Measurements from ENCODE around the gene ZNF688. TPM values are rescaled to one million over a fixed set of nuclear protein-coding genes. Genes with fewer than 3 reads are reported as not detected.

The ZNF688 gene
- polyA plus RNA-seq, 1 donor: 13.6 TPM

Other genes starting within 250 kb of the ZNF688 start
- 53.5 TPM for gene CD2BP2, start 216.4 kb downstream of the ZNF688 start, polyA plus RNA-seq (ENCODE audit: insufficient read length)
- gene TBC1D10B, start 201.2 kb downstream of the ZNF688 start, polyA plus RNA-seq (ENCODE audit: insufficient read length): 35.5 TPM
- 0.63 TPM for gene MYL11, start 196.9 kb downstream of the ZNF688 start, polyA plus RNA-seq (ENCODE audit: insufficient read length)
- gene SEPTIN1, start 189.2 kb downstream of the ZNF688 start, polyA plus RNA-seq (ENCODE audit: insufficient read length): 1.8 TPM
- gene ZNF48, start 176.3 kb downstream of the ZNF688 start, polyA plus RNA-seq (ENCODE audit: insufficient read length): 12.4 TPM
- 4.5 TPM for gene ZNF771, start 164.1 kb downstream of the ZNF688 start, polyA plus RNA-seq (ENCODE audit: insufficient read length)
- gene DCTPP1, start 141.7 kb downstream of the ZNF688 start, polyA plus RNA-seq (ENCODE audit: insufficient read length): 43.9 TPM
- 87.0 TPM for gene SEPHS2, start 125.8 kb downstream of the ZNF688 start, polyA plus RNA-seq (ENCODE audit: insufficient read length)
- 2.1 TPM for gene ITGAL, start 99.0 kb downstream of the ZNF688 start, polyA plus RNA-seq (ENCODE audit: insufficient read length)
- gene ZNF768, start 45.1 kb downstream of the ZNF688 start, polyA plus RNA-seq (ENCODE audit: insufficient read length): 44.5 TPM
- 9.4 TPM for gene ZNF747, start 36.9 kb downstream of the ZNF688 start, polyA plus RNA-seq (ENCODE audit: insufficient read length)
- 11.8 TPM for gene ZNF764, start 13.3 kb downstream of the ZNF688 start, polyA plus RNA-seq (ENCODE audit: insufficient read length)
- gene ZNF785, start 14.0 kb upstream of the ZNF688 start, polyA plus RNA-seq (ENCODE audit: insufficient read length): 30.0 TPM
- gene ZNF689, start 38.7 kb upstream of the ZNF688 start, polyA plus RNA-seq (ENCODE audit: insufficient read length): 14.0 TPM
- 50.1 TPM for gene PRR14, start 79.2 kb upstream of the ZNF688 start, polyA plus RNA-seq (ENCODE audit: insufficient read length)
- gene FBRS, start 86.7 kb upstream of the ZNF688 start, polyA plus RNA-seq (ENCODE audit: insufficient read length): 57.7 TPM
- gene SRCAP, start 127.5 kb upstream of the ZNF688 start, polyA plus RNA-seq (ENCODE audit: insufficient read length): 37.1 TPM
- 39.8 TPM for gene PHKG2, start 176.7 kb upstream of the ZNF688 start, polyA plus RNA-seq (ENCODE audit: insufficient read length)
- 8.8 TPM for gene CFAP119, start 190.3 kb upstream of the ZNF688 start, polyA plus RNA-seq (ENCODE audit: insufficient read length)
- 121 TPM for gene RNF40, start 190.6 kb upstream of the ZNF688 start, polyA plus RNA-seq (ENCODE audit: insufficient read length)
- gene ZNF629, start 215.5 kb upstream of the ZNF688 start, polyA plus RNA-seq (ENCODE audit: insufficient read length): 27.6 TPM